HG03108 (cell line): ENCODE data around the gene GRK5.

Experiments used
- ATAC-seq: cut with Tn5 transposase; IDR thresholded peaks from one replicate; pipeline ENCODE4 v1.9.1; 2021; ENCODE audit warnings: moderate library complexity; ENCODE audit not compliant: unreplicated experiment

Gene GRK5

DNA sequence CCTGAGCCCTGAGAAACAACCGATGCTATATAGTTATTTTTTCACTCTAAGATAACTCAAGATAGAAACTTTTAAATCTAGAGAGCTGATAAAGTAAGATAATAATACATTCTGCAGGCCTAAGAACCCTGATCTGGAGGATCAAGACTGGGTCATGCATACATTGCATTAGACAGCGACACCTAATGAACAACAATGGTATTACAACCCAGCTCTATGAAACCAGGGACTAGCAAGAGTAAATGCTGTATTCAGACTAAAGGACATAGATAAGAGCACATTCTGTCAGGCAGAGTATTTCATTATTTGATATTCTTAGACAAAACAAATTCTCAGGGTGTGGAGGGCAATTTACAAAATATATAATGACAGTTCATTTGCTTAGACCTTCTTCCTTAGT, 148.6 kb downstream of the GRK5 start:
- no peak for ATAC-seq

DNA sequence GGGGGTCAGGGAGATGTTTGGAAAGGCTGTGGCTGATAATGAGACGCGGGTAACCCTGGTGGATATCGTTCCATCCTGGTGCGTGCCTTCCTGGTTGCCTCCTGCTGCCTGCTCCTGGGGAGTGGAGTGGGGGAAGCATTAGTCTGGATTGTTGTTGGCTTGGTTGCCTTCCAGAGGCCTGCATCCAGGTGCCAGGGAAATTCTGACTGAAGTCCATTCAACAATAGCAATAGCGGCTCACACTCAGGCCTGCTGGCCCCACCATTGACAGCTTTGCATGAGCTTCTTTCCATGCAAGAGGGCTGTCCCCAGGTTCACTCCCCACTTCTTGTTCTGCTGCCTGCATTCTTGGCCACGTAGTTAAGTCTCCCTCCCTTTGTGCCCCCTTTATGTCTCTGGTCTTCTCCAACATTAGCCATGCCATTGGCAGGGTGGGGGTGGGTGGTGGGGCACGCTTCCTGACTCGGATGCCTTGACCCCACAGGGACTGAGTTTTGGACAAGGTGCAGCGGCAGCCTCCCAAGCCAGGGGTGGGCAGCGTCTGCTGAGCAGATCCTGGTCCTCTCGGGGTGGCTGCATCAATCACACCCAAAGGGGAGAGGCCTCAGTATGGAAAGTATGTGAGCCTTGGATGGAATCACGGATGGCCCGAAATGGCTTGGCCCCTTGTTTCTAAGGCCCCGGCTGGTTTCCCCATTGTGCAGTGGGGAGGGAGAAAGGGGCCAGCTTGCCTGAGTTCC, 150.2 kb downstream of the GRK5 start:
- ATAC-seq, result no peak

DNA sequence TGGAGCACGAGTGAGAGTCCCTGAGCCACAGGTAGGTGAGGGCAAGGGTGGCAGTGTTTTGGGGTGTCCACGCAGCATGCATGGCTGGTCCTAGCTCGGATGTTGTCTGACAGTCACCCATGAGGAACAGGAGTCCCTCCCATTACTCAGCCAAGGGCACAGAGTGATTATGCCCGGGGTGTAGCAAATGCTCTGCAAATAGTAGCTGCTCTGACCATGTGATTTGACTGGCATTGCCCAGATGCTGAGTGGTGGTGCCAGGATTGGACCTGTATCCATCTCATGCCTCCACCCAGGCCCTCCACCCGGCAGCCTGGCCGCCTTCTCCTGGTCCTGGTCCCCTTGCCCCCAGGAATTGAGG, 150.8 kb downstream of the GRK5 start:
- no peak for ATAC-seq

DNA sequence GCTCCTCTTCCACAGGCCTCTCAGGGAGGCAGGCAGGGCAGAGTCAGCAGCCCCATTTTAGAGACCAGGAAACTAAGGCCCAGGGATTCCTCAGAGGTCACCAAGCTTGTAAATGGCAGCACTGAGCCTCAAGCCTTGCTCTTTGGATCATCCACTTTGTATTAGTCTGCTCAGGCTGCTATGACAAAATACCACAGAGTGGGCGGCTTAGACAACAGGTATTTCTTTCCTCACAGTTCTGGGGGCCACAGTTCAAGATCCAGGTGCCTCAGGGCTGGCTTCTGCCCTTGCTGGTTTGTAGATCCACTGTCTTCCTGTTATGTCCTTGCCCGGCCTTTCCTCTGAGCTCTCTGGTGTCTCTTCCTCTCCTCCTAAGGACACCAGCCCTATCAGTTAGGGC, 151.2 kb downstream of the GRK5 start:
- no peak for ATAC-seq

DNA sequence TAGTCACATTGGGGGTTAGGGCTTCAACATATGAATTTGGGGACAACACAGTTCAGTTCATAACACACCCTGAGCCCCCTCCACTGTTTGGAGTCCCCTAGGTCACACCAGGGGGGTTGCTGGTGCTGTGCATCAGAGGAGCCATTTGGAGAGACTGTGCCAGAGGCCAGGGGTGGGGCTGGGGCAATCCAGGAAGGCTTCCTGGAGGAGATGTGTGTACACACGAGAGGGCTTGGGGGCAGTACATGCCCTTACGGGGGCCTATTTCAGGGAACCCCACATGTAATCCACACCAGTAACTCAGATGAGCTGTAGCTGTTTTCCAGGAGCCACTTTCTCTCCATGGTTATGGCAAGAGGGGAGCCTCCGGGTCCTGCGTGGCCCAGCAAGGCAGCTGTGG, 151.7 kb downstream of the GRK5 start:
- ATAC-seq, result no peak

DNA sequence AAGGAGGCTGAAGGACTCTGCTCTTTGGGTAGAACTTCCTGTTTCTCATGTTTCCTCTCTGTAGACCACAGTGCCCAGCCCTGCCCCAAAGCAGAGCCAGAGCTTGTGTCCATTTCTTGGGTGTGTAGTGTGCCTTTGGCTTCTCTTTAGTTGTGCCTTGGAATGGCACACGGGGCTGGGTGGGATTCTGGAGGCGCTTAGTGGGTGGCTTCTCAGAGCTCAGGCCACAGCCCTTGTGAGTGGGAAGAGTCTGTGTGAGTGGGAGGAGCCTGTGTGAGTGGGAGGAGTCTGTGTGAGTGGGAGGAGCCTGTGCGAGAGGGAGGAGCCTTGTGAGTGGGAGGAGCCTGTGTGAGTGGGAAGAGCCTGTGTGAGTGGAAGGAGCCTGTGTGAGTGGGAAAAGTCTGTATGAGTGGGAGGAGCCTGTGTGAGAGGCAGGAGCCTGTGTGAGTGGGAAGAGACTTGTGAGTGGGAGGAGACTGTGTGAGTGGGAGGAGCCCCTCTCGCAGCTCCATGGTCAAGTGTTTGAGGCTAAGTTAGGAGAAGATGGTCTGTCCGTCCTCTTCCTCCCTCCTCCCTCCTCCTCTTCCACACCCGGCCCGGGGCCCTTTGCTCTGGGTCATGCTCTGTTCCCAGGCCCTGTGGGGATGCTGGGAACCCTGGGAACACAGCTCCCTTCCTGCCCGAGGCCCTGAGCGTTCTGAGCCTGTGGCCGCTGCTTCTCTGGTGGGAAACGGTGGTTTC, 153.0 kb downstream of the GRK5 start:
- ATAC-seq, result no peak

DNA sequence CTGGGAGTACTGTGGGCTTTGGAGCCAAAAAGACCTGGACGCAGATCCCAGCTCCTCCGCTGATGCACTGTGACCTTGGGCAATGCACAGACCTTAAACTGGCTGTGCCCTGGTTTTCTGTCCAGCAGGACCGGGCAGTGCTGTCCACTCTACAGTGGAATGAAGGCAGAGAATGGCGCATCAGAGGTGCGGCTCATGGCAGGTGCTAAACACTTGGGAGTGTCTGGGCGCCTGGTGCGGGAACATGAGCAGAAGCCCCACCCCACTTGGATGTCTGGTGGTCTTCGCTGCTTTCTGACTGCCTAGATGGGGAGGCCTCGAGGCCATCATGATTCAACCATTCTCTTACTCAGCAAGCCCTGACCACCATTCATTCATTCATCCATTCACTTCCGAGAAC, 153.7 kb downstream of the GRK5 start:
- ATAC-seq, result no peak

DNA sequence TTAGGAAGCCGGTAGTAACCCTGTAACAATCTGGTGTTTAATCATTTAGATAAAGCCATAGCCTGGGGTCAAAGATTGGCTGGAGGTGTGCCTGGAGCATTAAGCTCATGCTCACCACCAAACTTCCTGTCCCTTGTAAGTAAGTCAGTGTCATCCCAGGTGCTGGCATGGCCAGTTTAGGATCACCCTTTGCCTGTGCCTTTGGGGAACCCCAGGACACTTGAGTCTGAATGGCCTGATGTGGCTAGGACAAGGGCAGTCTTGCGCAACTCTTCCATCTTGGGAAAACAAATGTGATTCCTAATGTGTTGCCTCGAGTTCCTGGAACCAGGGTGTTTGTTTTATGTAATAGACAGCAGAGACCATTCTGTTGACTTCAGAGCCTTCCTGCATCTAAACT, 154.8 kb downstream of the GRK5 start:
- no peak for ATAC-seq

DNA sequence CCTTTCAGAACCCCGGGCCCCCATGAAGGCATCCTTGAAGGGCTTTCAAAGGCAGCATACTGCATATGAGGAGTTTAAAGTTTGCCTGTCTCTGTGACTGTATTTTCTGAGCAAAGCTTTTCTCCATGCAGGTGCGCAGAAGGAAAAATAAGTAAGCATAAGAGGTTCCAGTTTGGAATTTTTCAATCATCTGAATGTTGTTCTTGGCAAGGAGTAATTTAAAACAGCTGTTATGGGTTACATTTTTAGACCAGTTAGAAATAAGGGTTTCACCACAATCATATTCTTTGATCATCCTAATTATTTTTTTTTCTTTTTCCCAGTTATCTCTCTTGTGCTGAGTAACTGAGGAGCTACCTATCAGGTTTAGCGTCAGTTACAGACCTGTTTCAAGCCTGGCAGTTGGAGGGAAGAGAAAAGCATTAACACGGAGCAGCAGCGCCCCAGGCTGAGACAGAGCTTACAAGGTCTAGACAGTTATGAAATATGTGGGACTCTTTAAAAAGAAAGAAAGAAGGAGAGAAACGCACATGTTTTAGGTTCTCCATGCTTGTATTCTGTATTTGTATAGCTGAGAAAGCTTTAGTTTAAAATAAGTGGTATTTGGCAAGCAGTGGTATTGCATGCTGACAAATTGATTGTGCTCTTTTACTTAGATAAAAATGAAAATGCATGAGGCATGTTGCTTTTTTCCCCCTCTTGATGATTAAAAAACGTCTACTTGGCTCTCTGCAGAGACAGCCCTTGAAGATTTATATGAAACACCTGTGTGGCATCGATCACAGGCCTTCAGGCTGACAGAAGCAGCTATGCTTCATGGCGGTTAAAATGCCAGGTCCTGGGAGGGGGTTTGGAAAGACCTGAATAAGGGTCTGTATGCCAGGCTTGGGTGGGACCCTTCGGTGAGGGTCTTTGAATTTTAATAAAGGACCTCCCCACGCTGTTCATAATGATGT, 157.6 kb downstream of the GRK5 start:
- ATAC-seq, result no peak

DNA sequence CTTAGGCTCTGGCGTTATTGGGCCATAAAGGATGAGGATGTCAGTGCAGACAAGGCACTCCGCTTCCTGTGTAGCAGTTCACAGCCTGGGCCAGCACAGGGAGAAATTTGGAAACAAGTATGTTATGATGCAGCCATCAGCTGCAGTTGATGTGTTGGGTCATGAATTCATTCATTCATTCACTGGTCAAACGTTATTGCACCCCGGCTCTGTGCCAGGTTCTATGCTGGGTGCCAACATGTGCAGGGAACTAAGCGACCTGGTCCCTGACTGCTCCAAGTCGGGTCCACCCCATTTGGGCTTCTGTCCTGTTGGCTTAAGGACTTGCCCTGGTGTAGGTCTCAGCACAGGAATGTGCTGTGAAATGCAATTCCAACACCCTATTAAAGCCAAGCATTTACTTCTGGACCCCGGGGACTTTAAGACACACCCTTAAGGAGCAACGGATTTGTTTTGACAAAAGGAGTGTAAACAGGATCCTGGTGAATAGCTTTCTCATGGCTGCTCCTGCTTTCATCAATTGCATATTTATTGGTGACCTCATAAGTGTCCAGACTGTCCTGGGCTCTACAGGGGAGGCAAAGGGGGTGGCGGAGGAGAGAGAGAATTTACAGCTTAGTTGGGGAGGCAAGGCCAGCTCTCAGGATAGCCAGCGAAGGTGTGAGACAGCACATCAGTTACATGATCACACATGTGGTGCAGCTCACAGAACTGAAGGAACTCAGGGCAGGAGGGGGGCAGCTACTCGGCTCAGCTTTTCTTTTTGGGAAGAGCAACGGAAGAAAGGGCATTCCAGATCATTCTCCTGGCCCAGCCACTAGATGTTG, 158.6 kb downstream of the GRK5 start:
- ATAC-seq, result no peak

DNA sequence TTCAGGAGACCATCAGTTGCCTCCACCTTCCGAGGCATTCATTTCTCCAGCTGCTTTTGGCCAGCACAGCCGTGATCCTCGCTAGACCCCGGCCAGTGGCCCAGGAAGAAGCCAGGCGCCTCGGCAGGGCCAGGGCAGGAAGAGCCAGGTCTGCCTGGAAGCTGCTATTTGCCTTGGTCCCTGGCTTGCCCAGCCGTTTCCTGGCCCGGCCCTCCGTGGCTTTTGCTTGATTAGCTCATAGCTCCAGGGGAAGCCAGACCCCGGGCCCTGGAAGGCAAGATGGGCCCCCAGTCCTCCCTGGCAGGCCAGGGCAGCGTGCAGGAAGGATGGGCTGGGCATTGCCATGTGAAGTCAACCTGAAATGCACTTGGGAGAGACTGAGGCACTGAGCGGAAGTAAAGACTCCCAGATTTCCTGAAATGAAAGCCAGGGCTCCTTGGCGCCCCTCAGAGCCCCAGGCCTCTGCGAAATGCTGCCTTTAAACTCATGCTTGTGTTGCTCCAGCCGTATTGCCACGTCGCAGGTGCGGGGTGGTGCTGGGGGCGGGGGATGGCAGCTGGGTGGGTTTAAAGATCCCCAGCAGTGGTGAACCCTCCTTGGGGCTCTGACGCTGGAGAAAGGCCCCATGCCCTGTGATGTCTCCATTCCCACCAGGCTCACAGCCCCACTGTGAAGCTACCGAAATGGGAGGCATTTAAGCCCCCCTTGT, 160.6 kb downstream of the GRK5 start:
- ATAC-seq, result no peak

DNA sequence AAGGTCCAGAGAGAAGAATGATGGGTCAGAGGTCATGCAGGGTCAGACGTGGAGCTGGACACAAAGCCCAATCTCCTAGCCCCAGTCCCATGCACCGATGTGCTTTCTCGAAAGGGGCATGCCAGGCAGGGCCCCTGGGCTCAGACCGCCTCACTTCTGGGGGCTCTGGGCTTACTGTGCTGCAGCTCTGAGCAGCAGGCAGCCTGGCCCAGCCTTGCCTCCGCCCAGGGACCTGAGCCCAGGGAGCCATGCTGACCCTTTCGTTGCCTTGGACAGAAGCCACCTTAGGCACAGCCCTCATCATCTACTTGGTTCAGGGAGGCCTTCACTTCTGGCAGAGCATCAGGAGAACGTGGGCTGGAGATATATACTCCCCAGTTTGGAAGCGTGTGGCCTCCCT, 161.2 kb downstream of the GRK5 start:
- ATAC-seq, result no peak

DNA sequence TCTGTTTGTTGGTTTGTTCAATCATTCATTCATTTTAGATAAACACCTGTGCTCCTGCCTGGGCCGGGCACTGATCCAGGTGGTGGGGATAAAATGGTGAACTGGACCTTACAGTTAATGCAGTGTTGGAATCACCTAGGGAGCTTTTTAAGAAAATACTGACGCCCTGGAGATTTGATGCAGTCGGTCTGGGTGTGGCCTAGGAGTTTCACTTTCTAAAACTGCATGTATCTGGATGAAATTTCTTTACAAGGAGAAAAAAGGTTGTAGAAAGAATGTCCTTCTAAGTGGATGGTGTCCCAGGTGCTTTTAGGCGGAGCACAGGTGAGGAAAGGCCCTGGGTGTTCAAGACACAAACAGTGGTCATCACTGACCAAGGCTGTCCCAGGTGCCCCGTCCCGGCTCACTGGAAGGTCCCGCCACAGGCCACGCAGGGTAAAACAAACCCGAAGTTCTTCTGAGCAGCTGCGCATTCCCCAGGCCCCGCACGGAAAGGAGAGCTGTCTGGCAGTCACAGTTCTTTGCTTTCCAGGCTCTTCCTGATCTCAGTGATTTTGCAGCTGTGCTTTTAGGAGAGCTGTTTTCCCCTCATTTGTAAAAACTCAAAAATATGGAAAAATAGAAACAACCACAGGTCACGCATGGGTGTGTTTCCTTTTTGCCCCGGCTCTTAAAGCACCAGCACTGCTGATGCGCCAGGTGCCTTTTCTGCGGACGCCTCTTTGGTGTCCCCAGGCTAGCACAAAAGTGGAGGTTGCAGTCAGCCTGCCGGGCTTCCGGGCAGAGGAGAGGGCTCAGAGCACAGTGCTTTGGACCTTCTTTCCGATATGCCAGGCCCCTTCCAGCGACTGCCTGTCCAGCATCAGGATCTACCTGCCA, 161.9 kb downstream of the GRK5 start:
- ATAC-seq, result peak; percentile 69

DNA sequence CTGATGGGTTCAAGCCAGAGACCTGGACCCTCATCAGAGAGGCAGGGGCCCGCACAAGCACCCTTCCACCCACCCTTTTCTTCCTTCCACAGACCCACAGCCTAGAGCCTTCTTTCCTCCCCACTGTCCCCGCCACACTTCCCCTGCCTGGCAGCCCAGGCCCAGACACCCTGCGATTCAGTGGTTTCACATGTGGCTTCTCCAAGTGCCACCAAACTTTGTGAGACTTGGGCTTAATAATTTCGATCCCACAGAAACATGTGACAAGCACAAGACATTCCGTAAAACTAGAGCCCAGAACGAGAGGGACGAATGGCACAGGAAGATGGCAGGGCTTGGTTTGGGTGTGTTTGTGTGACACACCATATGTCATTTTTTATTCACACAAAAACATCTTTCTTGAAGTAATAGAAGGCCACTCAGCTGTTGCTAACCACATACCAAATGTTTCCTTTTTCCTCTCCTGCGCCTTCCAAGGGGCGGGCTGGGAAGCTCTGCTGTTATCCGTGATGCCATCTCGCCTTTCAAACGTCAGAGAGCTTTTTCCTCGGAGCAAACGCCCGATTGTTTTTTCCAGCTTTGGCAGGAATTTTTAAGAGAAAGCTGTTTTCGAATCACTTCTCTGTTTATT, 162.9 kb downstream of the GRK5 start:
- ATAC-seq, result no peak

DNA sequence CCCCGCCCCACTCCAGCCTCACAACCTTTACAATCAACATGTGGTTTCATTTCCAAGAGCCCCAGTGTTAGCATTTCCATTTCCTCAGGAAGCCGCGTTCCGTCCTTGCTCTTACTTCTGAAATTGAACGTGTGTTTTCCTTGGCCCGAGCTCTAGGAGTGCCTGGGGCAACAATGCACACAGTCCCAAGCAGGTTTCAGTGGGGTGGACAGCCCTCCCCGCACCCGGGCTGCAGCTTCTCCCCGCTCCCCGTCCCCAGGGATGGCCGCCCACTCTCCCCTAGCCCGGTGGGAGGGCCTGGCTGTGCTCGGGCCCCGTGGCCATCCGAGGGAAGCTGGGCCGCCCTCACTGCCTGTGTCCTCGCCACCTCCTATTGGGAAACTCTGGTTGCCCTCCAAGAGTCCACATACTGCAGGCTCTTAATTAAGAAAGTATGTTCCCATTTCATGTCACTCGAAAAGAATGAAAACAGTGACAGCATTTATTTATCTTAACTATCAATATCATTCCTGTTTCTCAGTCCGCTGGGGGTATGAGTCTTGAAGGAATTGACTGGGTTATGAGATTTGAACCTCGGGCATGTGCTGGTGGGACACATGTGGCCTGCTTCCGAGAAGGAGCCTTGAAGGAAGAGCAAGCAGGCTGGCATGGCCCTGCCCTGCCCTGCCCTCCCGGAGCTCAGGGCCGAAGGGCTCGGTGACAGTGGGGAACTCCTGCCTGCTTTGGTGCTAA, 163.8 kb downstream of the GRK5 start:
- ATAC-seq, result no peak

DNA sequence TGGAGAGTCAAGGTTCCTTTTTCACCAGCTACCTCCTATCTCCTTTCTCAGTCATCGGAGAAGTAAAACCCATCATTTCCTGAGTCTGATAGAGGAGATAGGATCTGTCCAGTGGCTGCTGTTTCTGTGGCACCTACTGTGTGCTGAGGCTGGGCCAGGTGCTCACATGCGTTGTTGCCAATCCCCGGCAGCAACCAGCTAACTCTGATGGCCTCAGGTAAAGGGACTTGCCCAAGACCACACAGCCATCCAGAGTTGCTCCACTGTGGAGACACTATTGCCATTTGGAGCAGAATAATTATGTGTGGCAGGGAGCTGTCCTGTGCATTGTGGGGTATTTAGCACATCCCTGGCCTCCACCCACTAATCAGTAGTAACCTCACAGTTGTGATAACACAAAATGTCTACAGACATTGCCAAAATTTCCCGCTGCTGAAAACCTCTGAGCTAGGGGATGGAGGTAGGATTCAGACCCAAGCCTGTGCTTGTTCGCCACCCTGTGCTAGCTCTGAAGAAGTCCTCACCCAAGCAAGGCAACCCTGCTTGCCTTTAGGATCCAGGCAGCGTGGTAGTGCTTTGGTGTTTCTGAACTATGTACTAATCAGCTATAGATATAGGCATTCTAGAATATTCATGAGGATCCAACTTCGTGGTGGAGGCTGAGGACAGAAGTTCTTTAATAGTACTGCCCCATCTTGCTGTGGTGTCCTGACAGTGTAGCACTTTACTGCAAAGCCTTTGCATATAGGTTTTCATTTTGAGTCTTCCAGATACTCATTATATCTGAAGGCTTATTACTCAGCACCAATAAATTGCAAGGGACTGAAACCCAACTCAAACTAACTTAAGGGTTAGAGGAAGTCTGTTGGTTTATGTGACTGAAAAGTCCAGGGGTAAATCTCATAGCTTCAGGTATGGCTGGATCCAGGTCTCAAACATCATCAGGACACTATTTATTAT, 164.6 kb downstream of the GRK5 start:
- no peak for ATAC-seq
